ENCODE data around the gene DENND1A. TPM values are rescaled to one million over a fixed set of nuclear protein-coding genes. Genes with fewer than 3 reads are reported as not detected.
"Not testable (repeated sequence)": the region's sequence is repeated elsewhere in the genome, so short reads cannot be mapped to it uniquely, and the experiment has no call there.

DENND1A gene
- total RNA-seq, 1 donor from 2014 or later = 15.4 TPM

DNA sequence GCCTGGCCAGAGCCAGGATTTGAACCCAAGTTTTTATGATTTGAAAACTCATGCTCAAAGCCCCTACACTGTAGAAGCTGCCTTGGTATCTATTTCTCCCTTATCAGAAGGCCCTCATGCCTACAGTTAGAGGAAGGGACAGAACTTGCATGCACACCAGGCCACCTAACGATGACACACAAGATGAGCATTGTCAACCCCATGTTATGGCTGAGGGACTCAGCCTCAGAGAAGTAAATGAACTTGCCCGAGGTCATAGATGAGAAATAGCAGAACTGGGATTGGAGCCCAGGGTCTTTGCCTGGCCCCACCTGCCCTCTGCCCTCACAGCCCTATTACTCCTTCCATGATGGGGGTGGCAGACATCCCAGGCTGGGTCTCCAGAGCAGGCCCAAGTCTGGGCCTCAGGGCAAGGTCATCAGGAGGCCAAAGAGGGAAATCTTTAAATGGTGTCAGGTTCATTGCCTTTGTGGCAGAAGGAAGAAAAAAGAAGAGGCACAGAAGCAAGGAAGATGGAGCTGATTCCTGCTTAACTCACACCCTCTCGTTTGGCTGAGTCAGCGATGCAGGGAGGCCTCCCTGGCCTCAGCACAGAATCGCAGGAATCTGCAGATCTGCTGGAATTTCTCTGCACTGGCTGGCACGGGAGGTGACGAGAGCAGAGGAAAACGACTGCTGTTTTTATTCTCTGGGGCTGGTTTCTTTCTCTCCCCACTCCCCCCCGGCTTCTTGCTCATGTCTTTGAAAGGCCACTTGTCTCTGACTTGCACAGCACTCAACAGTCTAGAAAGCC lies 594.5 kb downstream of the DENND1A start:
- Histone ChIP-seq H3K27ac (no peak overlapping the region), H3K36me3 (no peaks in the 10 kb centered on the region), H3K9me3 (no peaks in the 10 kb centered on the region), H3K4me3 (no peak overlapping the region), H3K27me3 (no peaks in the 10 kb centered on the region), H3K4me1 (peaks cover 10% of the 10 kb centered on the region)
- peak; percentile 74 for DNase-seq
- ATAC-seq = peak; percentile 57
- intact Hi-C loops (cut with DNase I) = no loop called here
- TF ChIP-seq, protein P1, sequence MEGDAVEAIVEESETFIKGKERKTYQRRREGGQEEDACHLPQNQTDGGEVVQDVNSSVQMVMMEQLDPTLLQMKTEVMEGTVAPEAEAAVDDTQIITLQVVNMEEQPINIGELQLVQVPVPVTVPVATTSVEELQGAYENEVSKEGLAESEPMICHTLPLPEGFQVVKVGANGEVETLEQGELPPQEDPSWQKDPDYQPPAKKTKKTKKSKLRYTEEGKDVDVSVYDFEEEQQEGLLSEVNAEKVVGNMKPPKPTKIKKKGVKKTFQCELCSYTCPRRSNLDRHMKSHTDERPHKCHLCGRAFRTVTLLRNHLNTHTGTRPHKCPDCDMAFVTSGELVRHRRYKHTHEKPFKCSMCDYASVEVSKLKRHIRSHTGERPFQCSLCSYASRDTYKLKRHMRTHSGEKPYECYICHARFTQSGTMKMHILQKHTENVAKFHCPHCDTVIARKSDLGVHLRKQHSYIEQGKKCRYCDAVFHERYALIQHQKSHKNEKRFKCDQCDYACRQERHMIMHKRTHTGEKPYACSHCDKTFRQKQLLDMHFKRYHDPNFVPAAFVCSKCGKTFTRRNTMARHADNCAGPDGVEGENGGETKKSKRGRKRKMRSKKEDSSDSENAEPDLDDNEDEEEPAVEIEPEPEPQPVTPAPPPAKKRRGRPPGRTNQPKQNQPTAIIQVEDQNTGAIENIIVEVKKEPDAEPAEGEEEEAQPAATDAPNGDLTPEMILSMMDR (IDR thresholded peaks at IDR 0.05) = no peak

DNA sequence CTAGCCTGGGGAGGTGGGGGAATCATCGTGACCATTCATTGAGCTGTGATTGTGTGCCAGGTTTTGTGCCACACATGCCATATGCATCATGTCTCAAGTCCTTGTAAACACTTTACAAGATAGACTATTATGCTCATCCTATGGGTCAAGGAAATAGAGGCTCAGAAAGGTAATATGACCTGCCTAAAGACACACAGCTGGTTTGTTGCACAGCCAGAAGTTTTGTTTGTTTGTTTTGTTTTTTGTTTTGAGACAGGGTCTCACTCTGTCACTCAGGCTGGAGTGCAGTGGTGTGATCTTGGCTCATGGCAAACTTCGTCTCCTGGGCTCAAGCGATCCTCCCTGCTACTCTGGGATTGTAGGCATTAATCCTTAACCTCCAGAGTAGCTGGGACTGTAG lies 595.3 kb downstream of the DENND1A start:
- Histone ChIP-seq H3K27me3 (no peaks in the 10 kb centered on the region), H3K36me3 (no peaks in the 10 kb centered on the region), H3K27ac (no peak overlapping the region), H3K4me3 (no peak overlapping the region), H3K9me3 (no peaks in the 10 kb centered on the region), H3K4me1 (peaks cover 2% of the 10 kb centered on the region)
- DNase-seq (no peak), ATAC-seq (no peak)
- TF ChIP-seq, protein P1 (IDR thresholded peaks at IDR 0.05) = no peak
- intact Hi-C loops (cut with DNase I) = no loop called here

DNA sequence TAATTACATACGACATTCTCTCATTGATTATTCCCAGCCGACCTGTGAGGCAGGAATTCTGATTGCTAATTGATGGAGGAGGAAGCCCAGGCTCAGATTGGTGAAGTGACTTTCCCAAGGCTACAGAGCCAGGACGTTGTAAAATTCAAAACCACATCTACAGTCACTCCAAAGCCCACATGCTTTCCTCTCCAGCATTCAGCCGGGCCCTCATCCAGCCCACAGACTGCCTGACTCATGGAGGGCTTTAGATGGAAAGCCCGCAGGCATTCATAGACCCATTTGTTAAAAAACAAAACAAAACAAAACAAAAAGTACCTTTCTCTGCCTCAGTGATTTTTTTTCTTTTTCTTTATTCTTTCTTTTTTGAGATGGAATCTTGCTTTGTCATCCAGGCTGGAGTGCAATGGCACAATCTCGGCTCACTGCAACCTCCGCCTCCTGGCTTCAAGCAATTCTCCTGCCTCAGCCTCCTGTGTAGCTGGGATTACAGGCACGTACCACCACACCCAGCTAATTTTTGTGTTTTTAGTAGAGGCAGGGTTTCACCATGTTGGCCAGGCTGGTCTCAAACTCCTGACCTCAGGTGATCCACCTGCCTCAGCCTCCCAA lies 596.8 kb downstream of the DENND1A start:
- intact Hi-C loops (cut with DNase I); H3K36me3 ChIP-seq; DNase-seq; H3K9me3 ChIP-seq; H3K4me3 ChIP-seq; ATAC-seq; H3K27me3 ChIP-seq; H3K27ac ChIP-seq; H3K4me1 ChIP-seq: not testable (repeated sequence)

DNA sequence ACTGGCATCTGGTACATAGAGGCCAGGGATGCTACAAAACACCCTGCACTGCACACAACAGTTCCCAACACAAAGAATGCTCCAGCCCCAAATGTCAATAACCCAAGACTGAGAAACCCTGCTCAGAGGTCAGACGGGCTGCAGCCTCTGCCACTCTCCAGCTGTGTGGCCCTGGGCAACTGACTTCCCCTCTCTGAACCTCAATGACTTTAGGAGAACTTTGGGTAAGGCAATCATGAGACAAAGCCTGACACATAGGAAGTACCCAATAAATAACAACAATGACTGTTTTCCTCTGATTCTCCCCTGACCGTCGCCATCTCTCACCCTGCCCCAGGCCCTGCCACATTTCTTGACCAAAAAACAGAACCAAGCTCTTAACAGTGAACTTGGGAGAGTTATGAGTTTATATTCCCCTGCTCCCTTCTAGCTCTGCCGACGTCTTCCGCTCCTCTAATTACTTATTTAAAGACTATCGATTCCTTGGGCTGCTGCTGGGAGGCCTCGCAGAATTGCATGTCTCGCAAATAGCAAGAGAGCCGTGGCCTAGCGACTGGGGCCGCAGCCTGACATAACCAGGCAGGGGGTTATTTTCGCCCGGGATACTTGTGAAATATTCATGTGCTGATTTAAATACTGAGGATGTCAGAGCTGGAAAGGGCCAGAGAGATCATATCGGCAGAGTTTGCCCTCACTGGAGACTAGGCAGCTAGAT lies 598.4 kb downstream of the DENND1A start:
- Histone ChIP-seq H3K9me3 (no peaks in the 10 kb centered on the region), H3K27ac (no peak overlapping the region), H3K27me3 (no peaks in the 10 kb centered on the region), H3K36me3 (no peaks in the 10 kb centered on the region), H3K4me3 (no peak overlapping the region), H3K4me1 (peaks cover 3% of the 10 kb centered on the region)
- TF ChIP-seq, protein P1 (IDR thresholded peaks at IDR 0.05) = no peak
- intact Hi-C loops (cut with DNase I) = no loop called here
- ATAC-seq (peak; percentile 7), DNase-seq (no peak)

Small RNAs within 50 kb of the gene (microRNA-seq; reads per million reads assigned to microRNA genes)
- gene MIR601 (ENCODE audit: borderline microRNAs expressed) (not detected), gene MIR7150 (ENCODE audit: borderline microRNAs expressed) (not detected)

Other genes with a start within 250 kb of the DENND1A start
- gene LHX2, start 81.6 kb upstream of the DENND1A start, total RNA-seq = not detected

All from upper lobe of right lung (tissue), 1 donor.